ENCODE measurements around the gene NTN3. TPM values are rescaled to one million over a fixed set of nuclear protein-coding genes. Genes with fewer than 3 reads are reported as not detected.

NTN3 gene
- total RNA-seq, 4 donors from 2014 or later, result 0.39 TPM; not detected in 3

GRCh38 chr16:2467528-2468232 is 3.4 kb upstream of the NTN3 start:
- peak overlapping the region; percentile 33 to 61 (median 35) for H3K4me3 ChIP-seq
- H3K27ac ChIP-seq, result peak overlapping the region; percentile 10 to 80 (median 47)
- H3K9me3 ChIP-seq, result no peaks in the 10 kb centered on the region
- TF ChIP-seq CTCF (IDR thresholded peaks at IDR 0.05), result peak in 1 of 5 experiments; percentile 24
- peak; percentile 36 to 76 for TF ChIP-seq POLR2A (IDR thresholded peaks at IDR 0.05)
- peak in 1 of 2 donors; percentile 26 for TF ChIP-seq EP300 (IDR thresholded peaks at IDR 0.05)
- peaks cover 0 to 47% of the 10 kb centered on the region in 2 donors for H3K27me3 ChIP-seq
- peak; percentile 66 for DNase-seq (ENCODE audit: low spot score in 2 of 2)
- WGBS, 2 donors, result 1 to 2% methylated on average over 27 to 31 of the region's 80 CpGs
- H3K36me3 ChIP-seq, result no peaks in the 10 kb centered on the region
- H3K4me1 ChIP-seq, result peaks cover 0 to 56% (median 32%) of the 10 kb centered on the region in 4 donors

GRCh38 chr16:2468233-2468724 is 2.8 kb upstream of the NTN3 start:
- H3K4me1 ChIP-seq, result peaks cover 0 to 62% (median 33%) of the 10 kb centered on the region in 4 donors
- no peak for DNase-seq (ENCODE audit: low spot score in 2 of 2)
- TF ChIP-seq EP300 (IDR thresholded peaks at IDR 0.05), result no peak
- no peak for TF ChIP-seq CTCF (IDR thresholded peaks at IDR 0.05)
- no peak for TF ChIP-seq POLR2A (IDR thresholded peaks at IDR 0.05)
- peak overlapping the region in 3 of 4 donors; percentile 36 to 80 (median 48) for H3K27ac ChIP-seq
- no peaks in the 10 kb centered on the region for H3K9me3 ChIP-seq
- H3K27me3 ChIP-seq, result peaks cover 0 to 53% of the 10 kb centered on the region in 2 donors
- H3K4me3 ChIP-seq, result peak overlapping the region; percentile 33 to 61 (median 35)
- no peaks in the 10 kb centered on the region for H3K36me3 ChIP-seq
- WGBS, 2 donors, result 2% methylated on average over 30 to 38 of the region's 38 CpGs

- peaks cover 0 to 56% of the 10 kb centered on the region in 2 donors for H3K27me3 ChIP-seq
- H3K9me3 ChIP-seq, result no peaks in the 10 kb centered on the region
- TF ChIP-seq EP300 (IDR thresholded peaks at IDR 0.05) (no peak), CTCF (IDR thresholded peaks at IDR 0.05) (no peak), POLR2A (IDR thresholded peaks at IDR 0.05) (no peak)
- DNase-seq (ENCODE audit: low spot score in 2 of 2), result no peak
- 7 to 18% methylated on average over 10 to 11 of the region's 14 CpGs for WGBS, 2 donors
- no peaks in the 10 kb centered on the region for H3K36me3 ChIP-seq
- H3K4me1 ChIP-seq, result peaks cover 0 to 67% (median 37%) of the 10 kb centered on the region in 4 donors
- peak overlapping the region in 1 of 4 donors; percentile 80 for H3K27ac ChIP-seq
- H3K4me3 ChIP-seq, result peak overlapping the region in 2 of 4 donors; percentile 35 to 61
These were observed 2.2 kb upstream of the NTN3 start for GRCh38 chr16:2468725-2469398.

DNA sequence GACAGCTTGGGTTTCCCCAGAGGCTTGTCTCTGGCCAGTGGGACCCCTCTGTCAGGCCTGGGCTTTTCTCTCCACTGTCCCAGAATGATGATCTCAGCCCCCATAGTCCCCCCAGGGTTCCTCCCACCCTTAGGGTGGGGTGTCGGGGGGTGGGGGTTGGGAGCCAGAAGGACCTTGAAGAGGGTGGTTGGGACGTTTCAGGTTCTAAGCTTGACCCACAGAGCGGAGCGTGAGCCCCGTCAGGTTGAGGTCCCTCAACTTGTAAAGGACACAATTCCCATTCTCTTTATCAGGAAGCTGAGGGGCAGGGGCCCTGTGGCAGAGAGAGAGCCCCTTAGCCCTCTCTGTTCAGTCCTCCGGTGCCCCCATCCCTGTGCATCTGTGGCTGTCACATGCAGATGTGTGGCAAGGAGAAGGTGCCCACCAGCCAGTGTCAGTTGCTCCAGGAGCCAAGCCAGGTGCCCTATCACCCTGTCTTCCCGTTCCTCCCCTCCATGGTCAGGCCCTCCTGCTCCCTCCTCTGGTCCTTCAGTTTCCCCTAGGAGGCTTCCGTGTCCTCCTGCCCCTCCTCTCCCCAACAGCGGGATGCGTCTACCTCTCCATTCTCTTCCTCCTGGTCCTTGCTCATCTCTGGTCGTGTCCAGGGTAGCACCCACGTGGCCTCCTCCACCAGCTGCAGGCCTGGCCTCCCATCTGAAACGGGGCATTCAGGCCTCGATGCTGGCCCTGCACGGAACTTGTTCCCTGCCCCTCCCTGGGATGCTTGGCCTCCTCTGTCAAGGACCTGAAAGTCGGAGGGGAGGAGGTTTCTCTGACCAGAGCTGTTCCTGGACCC is 1.5 kb upstream of the NTN3 start:
- TF ChIP-seq EP300 (IDR thresholded peaks at IDR 0.05) (no peak), POLR2A (IDR thresholded peaks at IDR 0.05) (no peak), CTCF (IDR thresholded peaks at IDR 0.05) (no peak)
- no peak overlapping the region for H3K4me3 ChIP-seq
- no peaks in the 10 kb centered on the region for H3K9me3 ChIP-seq
- DNase-seq (ENCODE audit: low spot score in 2 of 2), result no peak
- peak overlapping the region in 1 of 4 donors; percentile 80 for H3K27ac ChIP-seq
- no peaks in the 10 kb centered on the region for H3K36me3 ChIP-seq
- peaks cover 0 to 73% (median 39%) of the 10 kb centered on the region in 4 donors for H3K4me1 ChIP-seq
- 48 to 61% methylated on average over 11 to 16 of the region's 16 CpGs for whole genome bisulfite sequencing, 2 donors
- peaks cover 0 to 56% of the 10 kb centered on the region in 2 donors for H3K27me3 ChIP-seq

Data from tibial nerve (tissue), 4 donors.